H9 (cell line): ENCODE measurements around the gene TUBA1A. TPM values are rescaled to one million over a fixed set of nuclear protein-coding genes. Genes with fewer than 3 reads are reported as not detected.

ENCODE experiments used
- DNase-seq: peaks from one replicate; pipeline ENCODE4 v3.0.0-alpha.2; 2017
- H2AFZ ChIP-seq: one replicate; pipeline ENCODE4 v1.6.1; 2013; ENCODE audit warnings: mild to moderate bottlenecking, low read length, control low read depth, moderate library complexity
- H2AK5ac ChIP-seq: 2 replicates; pipeline ENCODE4 v1.6.1; 2013; ENCODE audit warnings: low read length, control low read depth, mixed read lengths; ENCODE audit not compliant: insufficient read length
- H2BK120ac ChIP-seq: one replicate; pipeline ENCODE4 v1.6.1; 2013; ENCODE audit warnings: low read depth, mild to moderate bottlenecking, low read length, control low read depth, inconsistent platforms; ENCODE audit not compliant: poor library complexity, severe bottlenecking
- H2BK12ac ChIP-seq: 2 replicates; pipeline ENCODE4 v1.6.1; 2013; ENCODE audit warnings: low read length, control low read depth, mixed read lengths, low read depth; ENCODE audit not compliant: insufficient read length
- H2BK15ac ChIP-seq: 2 replicates; pipeline ENCODE4 v1.6.1; 2013; ENCODE audit warnings: low read depth, low read length, control low read depth
- H2BK20ac ChIP-seq: one replicate; pipeline ENCODE4 v1.6.1; 2013; ENCODE audit warnings: low read depth, mild to moderate bottlenecking, low read length, control low read depth, inconsistent platforms; ENCODE audit not compliant: poor library complexity, severe bottlenecking
- H2BK5ac ChIP-seq: 2 replicates; pipeline ENCODE4 v1.6.1; 2013; ENCODE audit warnings: low read length, control low read depth, mixed read lengths; ENCODE audit not compliant: insufficient read length
- H3K14ac ChIP-seq: 2 replicates; pipeline ENCODE4 v1.6.1; 2013; ENCODE audit warnings: low read length, control low read depth; ENCODE audit not compliant: insufficient read depth
- H3K18ac ChIP-seq: 2 replicates; pipeline ENCODE4 v1.6.1; 2013; ENCODE audit warnings: low read depth, mild to moderate bottlenecking, mixed read lengths, low read length, control low read depth; ENCODE audit not compliant: insufficient read length
- H3K23ac ChIP-seq: 2 replicates; pipeline ENCODE4 v1.6.1; 2013; ENCODE audit warnings: low read length, control low read depth, mixed read lengths, low read depth; ENCODE audit not compliant: insufficient read length
- H3K23me2 ChIP-seq: 2 replicates; pipeline ENCODE4 v1.6.1; 2013; ENCODE audit warnings: low read depth, mild to moderate bottlenecking, mixed read lengths, low read length, control low read depth; ENCODE audit not compliant: insufficient read length, poor library complexity, severe bottlenecking
- H3K27ac ChIP-seq: 2 replicates; pipeline ENCODE4 v1.5.1; 2013; ENCODE audit warnings: low read length, control low read depth, mixed read lengths, low read depth; ENCODE audit not compliant: insufficient read length
- H3K27me3 ChIP-seq: 2 replicates; pipeline ENCODE4 v1.6.1; 2013; ENCODE audit warnings: low read length, control low read depth, inconsistent platforms; ENCODE audit not compliant: insufficient read depth
- H3K4ac ChIP-seq: 2 replicates; pipeline ENCODE4 v1.6.1; 2013; ENCODE audit warnings: low read depth, mild to moderate bottlenecking, control low read depth, inconsistent platforms, low read length, moderate library complexity
- H3K4me1 ChIP-seq: 2 replicates; pipeline ENCODE4 v1.6.1; 2013; ENCODE audit warnings: low read length, control low read depth, inconsistent platforms; ENCODE audit not compliant: insufficient read depth
- H3K4me2 ChIP-seq: 2 replicates; pipeline ENCODE4 v1.6.1; 2013; ENCODE audit warnings: low read length, control low read depth, mixed read lengths; ENCODE audit not compliant: insufficient read length, insufficient read depth
- H3K56ac ChIP-seq: 2 replicates; pipeline ENCODE4 v1.6.1; 2013; ENCODE audit warnings: low read depth, mild to moderate bottlenecking, mixed read lengths, low read length, control low read depth; ENCODE audit not compliant: insufficient read length
- H3K79me1 ChIP-seq: 2 replicates; pipeline ENCODE4 v1.6.1; 2013; ENCODE audit warnings: low read depth, mild to moderate bottlenecking, moderate library complexity, low read length, control low read depth, inconsistent platforms; ENCODE audit not compliant: insufficient read depth, poor library complexity, severe bottlenecking
- H3K79me2 ChIP-seq: 2 replicates; pipeline ENCODE4 v1.6.1; 2013; ENCODE audit warnings: low read length, control low read depth, inconsistent platforms; ENCODE audit not compliant: insufficient read depth
- H3K9ac ChIP-seq: 2 replicates; pipeline ENCODE4 v1.6.1; 2013; ENCODE audit warnings: low read length, control low read depth, mixed read lengths; ENCODE audit not compliant: insufficient read length; ENCODE audit errors: extremely low read depth
- H3K9me3 ChIP-seq: one replicate; pipeline ENCODE4 v1.6.1; 2013; ENCODE audit warnings: low read depth, low read length, inconsistent platforms; ENCODE audit not compliant: control insufficient read depth
- H3T11ph ChIP-seq: one replicate; pipeline ENCODE4 v1.6.1; 2013; ENCODE audit warnings: mild to moderate bottlenecking, low read length, control low read depth, inconsistent platforms
- H4K20me1 ChIP-seq: one replicate; pipeline ENCODE4 v1.6.1; 2013; ENCODE audit not compliant: control insufficient read depth, insufficient read length, insufficient read depth
- H4K5ac ChIP-seq: 2 replicates; pipeline ENCODE4 v1.6.1; 2013; ENCODE audit warnings: low read depth, mild to moderate bottlenecking, mixed read lengths, low read length, control low read depth; ENCODE audit not compliant: insufficient read length
- H4K8ac ChIP-seq: replicated peaks from 2 replicates; pipeline ENCODE4 v1.6.1; 2013; ENCODE audit warnings: low read length, control low read depth, mixed read lengths, low read depth; ENCODE audit not compliant: insufficient read length
- H4K91ac ChIP-seq: 2 replicates; pipeline ENCODE4 v1.6.1; 2013; ENCODE audit warnings: low read depth, mild to moderate bottlenecking, moderate library complexity, mixed read lengths, low read length, control low read depth; ENCODE audit not compliant: insufficient read length
- H3K27ac Mint-ChIP-seq, 3 experiments: 2 replicates in 2 of 3; 3 replicates in 1 of 3; pipeline ENCODE4 v1.8.0; 2020 to 2021; ENCODE audit warnings: mixed read lengths in 3 of 3, mild to moderate bottlenecking in 1 of 3, moderate library complexity in 1 of 3
- H3K27me3 Mint-ChIP-seq: 2 replicates; pipeline ENCODE4 v1.8.0; 2021; ENCODE audit warnings: low read depth, mild to moderate bottlenecking, moderate library complexity, mixed read lengths
- H3K36me3 Mint-ChIP-seq, 3 experiments: 2 replicates in 2 of 3; 3 replicates in 1 of 3; pipeline ENCODE4 v1.8.0; 2020 to 2021; ENCODE audit warnings: low read depth in 3 of 3, mixed read lengths in 3 of 3; ENCODE audit not compliant: insufficient read depth in 1 of 3
- H3K4me1 Mint-ChIP-seq, 2 experiments: 2 replicates each; pipeline ENCODE4 v1.8.0; 2020; ENCODE audit warnings: mixed read lengths in 2 of 2
- H3K4me3 Mint-ChIP-seq, 2 experiments: 2 replicates in 1 of 2; 3 replicates in 1 of 2; pipeline ENCODE4 v1.8.0; 2020 to 2021; ENCODE audit warnings: mild to moderate bottlenecking in 2 of 2, mixed read lengths in 2 of 2, moderate library complexity in 1 of 2
- H3K9me3 Mint-ChIP-seq, 2 experiments: 2 replicates in 1 of 2; 3 replicates in 1 of 2; pipeline ENCODE4 v1.8.0; 2020; ENCODE audit warnings: mild to moderate bottlenecking in 2 of 2, mixed read lengths in 2 of 2, moderate library complexity in 1 of 2
- CTCF ChIP-seq: fragments of 200-600 bp; sonication (generic); conservative IDR thresholded peaks from 3 replicates; pipeline ENCODE4 v1.8.0; 2021; ENCODE audit warnings: antibody characterized with exemption, mild to moderate bottlenecking
- WGBS: extraction: QIAGEN DNeasy Blood & Tissue Kit; methylation state at CpG from one replicate; pipeline ENCODE4 v1.1.7; 2013; ENCODE audit warnings: missing lambda C conversion rate, low lambda C conversion rate, mixed read lengths; ENCODE audit not compliant: insufficient read length; ENCODE audit errors: extremely low coverage; 5-methylcytosine and 5-hydroxymethylcytosine counted together
- total RNA-seq: library from RNA; stranded (reverse); gene quantifications from 2 replicates; pipeline ENCODE4 v1.2.1, GENCODE V29; 2021

Gene TUBA1A
- total RNA-seq, 1 experiment from 2014 or later = 149 TPM

GRCh38 chr12:49138587-49138986, 50.3 kb downstream of the TUBA1A start:
- Histone ChIP-seq H2BK12ac (no peak overlapping the region), H3K9me3 (no peaks in the 10 kb centered on the region), H4K20me1 (no peaks in the 10 kb centered on the region), H3K18ac (no peak overlapping the region), H3T11ph (no peak overlapping the region), H3K4ac (no peak overlapping the region), H4K91ac (no peak overlapping the region), H2BK5ac (no peak overlapping the region), H3K23me2 (no peaks in the 10 kb centered on the region), H3K79me2 (no peaks in the 10 kb centered on the region), H2AK5ac (no peak overlapping the region), H3K27me3 (no peaks in the 10 kb centered on the region), H3K14ac (no peak overlapping the region), H2BK15ac (no peak overlapping the region), H3K9ac (no peak overlapping the region), H4K5ac (no peak overlapping the region), H3K4me1 (no peaks in the 10 kb centered on the region), H4K8ac (no peak overlapping the region), H2BK20ac (no peak overlapping the region), H3K4me2 (no peak overlapping the region), H3K56ac (no peak overlapping the region), H2AFZ (no peak overlapping the region), H3K27ac (no peak overlapping the region), H3K23ac (no peak overlapping the region), H3K79me1 (no peaks in the 10 kb centered on the region), H2BK120ac (no peak overlapping the region)
- peak overlapping the region in 1 of 3 experiments; percentile 30; a peak in 1 of 7 replicates for H3K27ac Mint-ChIP-seq
- WGBS = no CpG with 5 or more reads among the region's 2 CpGs
- no peaks in the 10 kb centered on the region for H3K27me3 Mint-ChIP-seq
- H3K4me3 Mint-ChIP-seq = no peak overlapping the region
- H3K36me3 Mint-ChIP-seq = peaks cover 0 to 5% (median 2%) of the 10 kb centered on the region in 3 experiments; a peak in 2 of 7 replicates
- 0 out of 5 replicates have a peak, but pooled peaks cover 0 to 3% of the 10 kb centered on the region in 2 experiments for H3K9me3 Mint-ChIP-seq
- no peak for TF ChIP-seq CTCF
- no peak for DNase-seq
- H3K4me1 Mint-ChIP-seq = peaks cover 0 to 4% of the 10 kb centered on the region in 2 experiments; a peak in 1 of 4 replicates
